22Rv1 (cell line): ENCODE data around the gene CFAP251.
A peak's percentile ranks its signal among the peaks of the same experiment; 100 is the strongest.

Experiments used
- H3K27ac ChIP-seq: fragments of 450-650 bp; 2 replicates; pipeline ENCODE4 v1.5.1; 2017
- CTCF ChIP-seq: fragments of 450-650 bp; IDR thresholded peaks from 2 replicates; pipeline ENCODE4 v1.5.1; 2017; ENCODE audit warnings: mild to moderate bottlenecking
- ZFX ChIP-seq: fragments of 450-650 bp; IDR thresholded peaks from 2 replicates; pipeline ENCODE4 v1.6.1; 2017; ENCODE audit warnings: antibody characterized with exemption, borderline replicate concordance

Gene CFAP251

GRCh38 chr12:121953117-121953692 lies 34.8 kb downstream of the CFAP251 start:
- TF ChIP-seq CTCF, result no peak
- TF ChIP-seq ZFX, result no peak
- no peak overlapping the region for H3K27ac ChIP-seq

GRCh38 chr12:121953695-121954094 lies 35.3 kb downstream of the CFAP251 start:
- H3K27ac ChIP-seq, result no peak overlapping the region
- TF ChIP-seq CTCF, result no peak
- TF ChIP-seq ZFX, result no peak

- no peak overlapping the region for H3K27ac ChIP-seq
- TF ChIP-seq CTCF (peak; percentile 77), ZFX (no peak)
Measured at GRCh38 chr12:121955258-121956237, 37.2 kb downstream of the CFAP251 start.

GRCh38 chr12:121957861-121958515 lies 39.6 kb downstream of the CFAP251 start:
- TF ChIP-seq CTCF, result no peak
- TF ChIP-seq ZFX, result no peak
- H3K27ac ChIP-seq, result no peak overlapping the region

- no peak overlapping the region for H3K27ac ChIP-seq
- TF ChIP-seq ZFX, result no peak
- no peak for TF ChIP-seq CTCF
Measured at GRCh38 chr12:121958541-121959240, 40.3 kb downstream of the CFAP251 start.

- TF ChIP-seq ZFX (no peak), CTCF (no peak)
- H3K27ac ChIP-seq, result no peak overlapping the region
Measured at GRCh38 chr12:121960541-121960940, 42.1 kb downstream of the CFAP251 start.
